Measurements from ENCODE around the gene PDCD6IP. TPM values are rescaled to one million over a fixed set of nuclear protein-coding genes. Genes with fewer than 3 reads are reported as not detected.

PDCD6IP gene
- total RNA-seq, 1 donor from 2014 or later, result 203 TPM

GRCh38 chr3:33895658-33896057 is 97.2 kb downstream of the PDCD6IP start:
- DNase-seq (ENCODE audit: low read depth) (no peak), FAIRE-seq (no peak)
- Histone ChIP-seq H4K20me1 (ENCODE audit: insufficient read depth, low read length) (no peaks in the 10 kb centered on the region), H3K79me2 (ENCODE audit: insufficient read depth, low read length) (no peaks in the 10 kb centered on the region), H3K4me2 (ENCODE audit: low read length) (no peak overlapping the region), H3K36me3 (ENCODE audit: insufficient read depth, low read length) (no peaks in the 10 kb centered on the region), H3K4me3 (ENCODE audit: insufficient read depth, low read depth, low read length) (no peak overlapping the region), H3K27me3 (ENCODE audit: insufficient read depth, low read length) (no peaks in the 10 kb centered on the region), H2AFZ (ENCODE audit: low read depth, low read length) (no peak overlapping the region), H3K9ac (ENCODE audit: low read length) (no peak overlapping the region), H3K4me1 (ENCODE audit: insufficient read depth, low read length) (peaks cover 5% of the 10 kb centered on the region), H3K27ac (ENCODE audit: low read depth, low read length) (no peak overlapping the region), H3K9me3 (ENCODE audit: insufficient read depth, low read depth, low read length) (peaks cover 3% of the 10 kb centered on the region)
- Mint-ChIP-seq H3K27ac (ENCODE audit: unreplicated experiment) (no peak overlapping the region), H3K4me1 (ENCODE audit: low read depth, unreplicated experiment) (peaks cover 10% of the 10 kb centered on the region), H3K36me3 (ENCODE audit: low read depth, unreplicated experiment) (no peaks in the 10 kb centered on the region), H3K9me3 (ENCODE audit: unreplicated experiment) (peaks cover 9% of the 10 kb centered on the region), H3K27me3 (ENCODE audit: low read depth, unreplicated experiment) (no peaks in the 10 kb centered on the region), H3K4me3 (ENCODE audit: unreplicated experiment) (no peak overlapping the region)
- TF ChIP-seq CTCF (IDR thresholded peaks at IDR 0.05; ENCODE audit: insufficient read depth, low read depth, low read length) (no peak), EZH2 (IDR thresholded peaks at IDR 0.05; ENCODE audit: insufficient read depth, low read length) (no peak)

GRCh38 chr3:33897306-33897705 is 98.9 kb downstream of the PDCD6IP start:
- Histone ChIP-seq H3K4me1 (ENCODE audit: insufficient read depth, low read length) (peaks cover 5% of the 10 kb centered on the region), H3K36me3 (ENCODE audit: insufficient read depth, low read length) (no peaks in the 10 kb centered on the region), H2AFZ (ENCODE audit: low read depth, low read length) (no peak overlapping the region), H3K27me3 (ENCODE audit: insufficient read depth, low read length) (peaks cover under 1% of the 10 kb centered on the region), H3K27ac (ENCODE audit: low read depth, low read length) (no peak overlapping the region), H3K79me2 (ENCODE audit: insufficient read depth, low read length) (no peaks in the 10 kb centered on the region), H3K4me3 (ENCODE audit: insufficient read depth, low read depth, low read length) (no peak overlapping the region), H4K20me1 (ENCODE audit: insufficient read depth, low read length) (no peaks in the 10 kb centered on the region), H3K9ac (ENCODE audit: low read length) (no peak overlapping the region), H3K9me3 (ENCODE audit: insufficient read depth, low read depth, low read length) (peaks cover 3% of the 10 kb centered on the region), H3K4me2 (ENCODE audit: low read length) (no peak overlapping the region)
- H3K36me3 Mint-ChIP-seq (ENCODE audit: low read depth, unreplicated experiment), result no peaks in the 10 kb centered on the region
- peaks cover 9% of the 10 kb centered on the region for H3K9me3 Mint-ChIP-seq (ENCODE audit: unreplicated experiment)
- no peak overlapping the region for H3K27ac Mint-ChIP-seq (ENCODE audit: unreplicated experiment)
- H3K4me3 Mint-ChIP-seq (ENCODE audit: unreplicated experiment), result no peak overlapping the region
- no peak for DNase-seq (ENCODE audit: low read depth)
- H3K27me3 Mint-ChIP-seq (ENCODE audit: low read depth, unreplicated experiment), result no peaks in the 10 kb centered on the region
- FAIRE-seq, result no peak
- TF ChIP-seq EZH2 (IDR thresholded peaks at IDR 0.05; ENCODE audit: insufficient read depth, low read length), result no peak
- no peak for TF ChIP-seq CTCF (IDR thresholded peaks at IDR 0.05; ENCODE audit: insufficient read depth, low read depth, low read length)
- peaks cover 10% of the 10 kb centered on the region for H3K4me1 Mint-ChIP-seq (ENCODE audit: low read depth, unreplicated experiment)

GRCh38 chr3:33898901-33899300 is 100.5 kb downstream of the PDCD6IP start:
- H3K4me2 ChIP-seq (ENCODE audit: low read length), result no peak overlapping the region
- peaks cover 9% of the 10 kb centered on the region for H3K9me3 Mint-ChIP-seq (ENCODE audit: unreplicated experiment)
- H3K9ac ChIP-seq (ENCODE audit: low read length), result no peak overlapping the region
- DNase-seq (ENCODE audit: low read depth) (no peak), FAIRE-seq (no peak)
- peaks cover 7% of the 10 kb centered on the region for H3K27me3 ChIP-seq (ENCODE audit: insufficient read depth, low read length)
- no peaks in the 10 kb centered on the region for H3K36me3 ChIP-seq (ENCODE audit: insufficient read depth, low read length)
- no peak overlapping the region for H3K4me3 Mint-ChIP-seq (ENCODE audit: unreplicated experiment)
- no peak overlapping the region for H3K27ac ChIP-seq (ENCODE audit: low read depth, low read length)
- peaks cover 10% of the 10 kb centered on the region for H3K4me1 Mint-ChIP-seq (ENCODE audit: low read depth, unreplicated experiment)
- H2AFZ ChIP-seq (ENCODE audit: low read depth, low read length), result no peak overlapping the region
- peaks cover 3% of the 10 kb centered on the region for H3K9me3 ChIP-seq (ENCODE audit: insufficient read depth, low read depth, low read length)
- no peak overlapping the region for H3K4me3 ChIP-seq (ENCODE audit: insufficient read depth, low read depth, low read length)
- H3K79me2 ChIP-seq (ENCODE audit: insufficient read depth, low read length), result no peaks in the 10 kb centered on the region
- H3K27ac Mint-ChIP-seq (ENCODE audit: unreplicated experiment), result no peak overlapping the region
- H4K20me1 ChIP-seq (ENCODE audit: insufficient read depth, low read length), result no peaks in the 10 kb centered on the region
- H3K27me3 Mint-ChIP-seq (ENCODE audit: low read depth, unreplicated experiment), result no peaks in the 10 kb centered on the region
- H3K36me3 Mint-ChIP-seq (ENCODE audit: low read depth, unreplicated experiment), result no peaks in the 10 kb centered on the region
- TF ChIP-seq EZH2 (IDR thresholded peaks at IDR 0.05; ENCODE audit: insufficient read depth, low read length) (no peak), CTCF (IDR thresholded peaks at IDR 0.05; ENCODE audit: insufficient read depth, low read depth, low read length) (no peak)
- peaks cover 5% of the 10 kb centered on the region for H3K4me1 ChIP-seq (ENCODE audit: insufficient read depth, low read length)

All from astrocyte (in vitro differentiated cells and primary cell).